ENCODE results near the gene DEPDC4. TPM values are rescaled to one million over a fixed set of nuclear protein-coding genes. Genes with fewer than 3 reads are reported as not detected.
"Not testable (repeated sequence)": the region's sequence is repeated elsewhere in the genome, so short reads cannot be mapped to it uniquely, and the experiment has no call there.

The DEPDC4 gene
- total RNA-seq, 1 experiment from 2014 or later, result 2.0 TPM

DNA sequence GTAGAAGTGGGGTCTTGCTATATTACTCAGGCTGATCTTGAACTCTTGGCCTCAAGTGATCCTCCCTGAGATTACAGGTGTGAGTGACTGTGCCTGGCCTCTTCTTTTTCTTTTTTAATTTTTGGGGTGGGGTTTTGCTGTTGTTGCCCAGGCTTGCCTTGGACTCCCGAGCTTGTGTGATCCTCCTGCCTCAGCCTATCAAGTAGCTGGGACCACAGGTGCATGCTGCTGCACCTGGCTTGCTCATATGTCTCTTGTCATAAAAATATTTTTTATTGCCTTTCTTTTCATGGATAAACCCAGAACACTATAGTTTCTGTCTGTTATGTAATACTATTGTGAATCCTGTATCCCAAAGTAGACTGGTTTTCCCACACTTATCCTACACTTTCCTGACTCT lies 26.1 kb upstream of the DEPDC4 start:
- H3K9me3 ChIP-seq (ENCODE audit: low read length), result no peaks in the 10 kb centered on the region
- H2AFZ ChIP-seq (ENCODE audit: low read length), result no peak overlapping the region
- no peak overlapping the region for H3K9ac ChIP-seq (ENCODE audit: low read length)
- BruUV-seq (replicated peaks), result no TSS peak
- no peaks in the 10 kb centered on the region for H3K4me1 ChIP-seq (ENCODE audit: insufficient read depth, low read length)
- no peak overlapping the region for H3K27ac ChIP-seq (ENCODE audit: low read length)
- intact Hi-C loops (cut with micrococcal nuclease), result no loop called here
- no peaks in the 10 kb centered on the region for H3K79me2 ChIP-seq (ENCODE audit: low read length)
- no peak for TF ChIP-seq EZH2 (IDR thresholded peaks at IDR 0.05; ENCODE audit: low read length, unreplicated experiment)
- no peak for TF ChIP-seq EZH2phosphoT487 (IDR thresholded peaks at IDR 0.05; ENCODE audit: borderline replicate concordance, low read length)
- TF ChIP-seq, protein P1, sequence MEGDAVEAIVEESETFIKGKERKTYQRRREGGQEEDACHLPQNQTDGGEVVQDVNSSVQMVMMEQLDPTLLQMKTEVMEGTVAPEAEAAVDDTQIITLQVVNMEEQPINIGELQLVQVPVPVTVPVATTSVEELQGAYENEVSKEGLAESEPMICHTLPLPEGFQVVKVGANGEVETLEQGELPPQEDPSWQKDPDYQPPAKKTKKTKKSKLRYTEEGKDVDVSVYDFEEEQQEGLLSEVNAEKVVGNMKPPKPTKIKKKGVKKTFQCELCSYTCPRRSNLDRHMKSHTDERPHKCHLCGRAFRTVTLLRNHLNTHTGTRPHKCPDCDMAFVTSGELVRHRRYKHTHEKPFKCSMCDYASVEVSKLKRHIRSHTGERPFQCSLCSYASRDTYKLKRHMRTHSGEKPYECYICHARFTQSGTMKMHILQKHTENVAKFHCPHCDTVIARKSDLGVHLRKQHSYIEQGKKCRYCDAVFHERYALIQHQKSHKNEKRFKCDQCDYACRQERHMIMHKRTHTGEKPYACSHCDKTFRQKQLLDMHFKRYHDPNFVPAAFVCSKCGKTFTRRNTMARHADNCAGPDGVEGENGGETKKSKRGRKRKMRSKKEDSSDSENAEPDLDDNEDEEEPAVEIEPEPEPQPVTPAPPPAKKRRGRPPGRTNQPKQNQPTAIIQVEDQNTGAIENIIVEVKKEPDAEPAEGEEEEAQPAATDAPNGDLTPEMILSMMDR (conservative IDR thresholded peaks at IDR 0.05; ENCODE audit: low read depth, low read length), result no peak
- no peak overlapping the region for H3K4me3 ChIP-seq (ENCODE audit: low read length)
- no peaks in the 10 kb centered on the region for H3K9me2 ChIP-seq (replicated peaks; ENCODE audit: low read length)
- H4K20me1 ChIP-seq (ENCODE audit: low read length), result no peaks in the 10 kb centered on the region
- no peaks in the 10 kb centered on the region for H3F3A ChIP-seq (ENCODE audit: low read length, unreplicated experiment)
- H3K27me3 ChIP-seq (ENCODE audit: low read length), result no peaks in the 10 kb centered on the region
- CTCF ChIA-PET, result no interaction called here
- no peak overlapping the region for H3K4me2 ChIP-seq (ENCODE audit: low read length)
- peaks cover 10% of the 10 kb centered on the region; the same call in 1 of the 2 replicates for H3K36me3 ChIP-seq (ENCODE audit: low read depth, low read length)
- POLR2A ChIA-PET (ENCODE audit: unreplicated experiment), result no interaction called here
- ATAC-seq (no peak), DNase-seq (no peak)

DNA sequence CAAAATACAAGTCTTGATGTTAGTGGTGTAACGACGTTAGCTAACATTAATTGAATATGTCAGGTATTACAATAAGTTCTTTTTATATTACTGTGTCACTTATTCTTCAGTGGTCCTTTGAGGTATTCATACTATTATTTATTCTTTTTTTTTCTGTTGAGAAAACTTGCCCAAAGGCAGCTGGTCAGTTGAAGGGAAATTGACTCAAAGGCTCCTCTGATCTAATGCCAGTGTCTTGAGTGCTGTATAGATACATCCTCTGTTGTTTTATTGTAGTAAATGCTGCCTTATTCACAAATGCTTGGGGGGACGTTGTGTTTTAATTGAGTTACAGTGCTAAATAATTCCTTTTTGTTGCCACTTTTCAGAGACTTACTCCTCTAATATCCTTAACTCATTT lies 23.1 kb upstream of the DEPDC4 start:
- Histone ChIP-seq H3K9me2 (replicated peaks; ENCODE audit: low read length) (no peaks in the 10 kb centered on the region), H3K27ac (ENCODE audit: low read length) (no peak overlapping the region), H3K4me2 (ENCODE audit: low read length) (no peak overlapping the region), H3K27me3 (ENCODE audit: low read length) (no peaks in the 10 kb centered on the region), H3F3A (ENCODE audit: low read length, unreplicated experiment) (no peaks in the 10 kb centered on the region), H3K9me3 (ENCODE audit: low read length) (no peaks in the 10 kb centered on the region), H4K20me1 (ENCODE audit: low read length) (no peaks in the 10 kb centered on the region), H2AFZ (ENCODE audit: low read length) (no peak overlapping the region), H3K4me3 (ENCODE audit: low read length) (no peak overlapping the region), H3K4me1 (ENCODE audit: insufficient read depth, low read length) (no peaks in the 10 kb centered on the region), H3K9ac (ENCODE audit: low read length) (no peak overlapping the region), H3K79me2 (ENCODE audit: low read length) (no peaks in the 10 kb centered on the region), H3K36me3 (ENCODE audit: low read depth, low read length) (peaks cover 4% of the 10 kb centered on the region; the same call in 1 of the 2 replicates)
- no peak for TF ChIP-seq EZH2 (IDR thresholded peaks at IDR 0.05; ENCODE audit: low read length, unreplicated experiment)
- TF ChIP-seq, protein P1 (conservative IDR thresholded peaks at IDR 0.05; ENCODE audit: low read depth, low read length), result no peak
- TF ChIP-seq EZH2phosphoT487 (IDR thresholded peaks at IDR 0.05; ENCODE audit: borderline replicate concordance, low read length), result no peak
- no TSS peak for BruUV-seq (replicated peaks)
- POLR2A ChIA-PET (ENCODE audit: unreplicated experiment), result no interaction called here
- DNase-seq (no peak), ATAC-seq (no peak)
- CTCF ChIA-PET, result no interaction called here
- intact Hi-C loops (cut with micrococcal nuclease), result no loop called here

DNA sequence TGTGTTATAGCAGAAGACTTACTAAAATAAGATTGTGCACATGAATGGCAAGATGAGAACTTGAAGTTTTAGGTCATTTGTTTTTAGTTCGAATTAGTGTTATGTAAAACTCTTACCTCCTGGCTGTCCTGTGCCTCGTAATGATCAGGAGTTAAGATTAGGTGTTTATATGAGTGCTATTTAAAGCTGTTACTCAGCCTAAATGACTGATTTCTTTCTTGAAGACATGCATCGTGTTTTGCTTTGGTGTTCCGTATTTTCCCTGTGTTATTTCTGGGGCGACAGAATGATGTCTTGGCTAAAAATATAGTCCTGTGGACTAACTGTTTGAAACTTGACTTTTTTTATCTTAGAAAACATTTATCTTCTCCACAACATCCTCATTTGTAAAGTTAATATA lies 22.2 kb upstream of the DEPDC4 start:
- Histone ChIP-seq H3K27me3 (ENCODE audit: low read length) (no peaks in the 10 kb centered on the region), H3K27ac (ENCODE audit: low read length) (no peak overlapping the region), H3K9ac (ENCODE audit: low read length) (no peak overlapping the region), H3K4me3 (ENCODE audit: low read length) (no peak overlapping the region), H3K9me2 (replicated peaks; ENCODE audit: low read length) (no peaks in the 10 kb centered on the region), H2AFZ (ENCODE audit: low read length) (no peak overlapping the region), H3K36me3 (ENCODE audit: low read depth, low read length) (peaks cover 4% of the 10 kb centered on the region; the same call in 1 of the 2 replicates), H3K4me2 (ENCODE audit: low read length) (no peak overlapping the region), H4K20me1 (ENCODE audit: low read length) (no peaks in the 10 kb centered on the region), H3K4me1 (ENCODE audit: insufficient read depth, low read length) (no peaks in the 10 kb centered on the region), H3K9me3 (ENCODE audit: low read length) (no peaks in the 10 kb centered on the region), H3F3A (ENCODE audit: low read length, unreplicated experiment) (no peaks in the 10 kb centered on the region), H3K79me2 (ENCODE audit: low read length) (no peaks in the 10 kb centered on the region)
- TF ChIP-seq, protein P1 (conservative IDR thresholded peaks at IDR 0.05; ENCODE audit: low read depth, low read length), result no peak
- TF ChIP-seq EZH2phosphoT487 (IDR thresholded peaks at IDR 0.05; ENCODE audit: borderline replicate concordance, low read length) (no peak), EZH2 (IDR thresholded peaks at IDR 0.05; ENCODE audit: low read length, unreplicated experiment) (no peak)
- ChIA-PET CTCF (no interaction called here), POLR2A (ENCODE audit: unreplicated experiment) (no interaction called here)
- intact Hi-C loops (cut with micrococcal nuclease), result no loop called here
- ATAC-seq (no peak), DNase-seq (no peak)
- no TSS peak for BruUV-seq (replicated peaks)

DNA sequence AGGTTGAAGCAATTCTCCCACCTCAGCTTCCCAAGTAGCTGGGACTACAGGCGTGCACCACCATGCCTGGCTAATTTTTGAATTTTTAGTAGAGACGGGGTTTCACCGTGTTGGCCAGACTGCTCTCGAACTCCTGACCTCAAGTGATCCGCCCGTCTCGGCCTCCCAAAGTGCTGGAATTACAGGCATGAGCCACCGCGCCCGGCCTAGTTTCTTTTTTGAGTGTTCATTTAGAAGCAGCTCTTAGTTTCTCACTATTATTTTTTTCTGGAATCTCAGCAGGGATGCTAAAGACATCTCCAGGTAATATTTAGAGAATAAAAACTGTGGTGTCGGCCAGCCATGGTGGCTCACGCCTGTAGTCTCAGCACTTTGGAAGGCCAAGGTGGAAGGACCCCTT lies 17.7 kb upstream of the DEPDC4 start:
- intact Hi-C loops (cut with micrococcal nuclease); BruUV-seq (replicated peaks); H3K9me2 ChIP-seq (replicated peaks; ENCODE audit: low read length); H3K9ac ChIP-seq (ENCODE audit: low read length); H3K9me3 ChIP-seq (ENCODE audit: low read length); H4K20me1 ChIP-seq (ENCODE audit: low read length); H3K4me2 ChIP-seq (ENCODE audit: low read length); H3K4me1 ChIP-seq (ENCODE audit: insufficient read depth, low read length); H3K27me3 ChIP-seq (ENCODE audit: low read length); ATAC-seq; H3K27ac ChIP-seq (ENCODE audit: low read length); H3F3A ChIP-seq (ENCODE audit: low read length, unreplicated experiment); DNase-seq; H2AFZ ChIP-seq (ENCODE audit: low read length); CTCF ChIA-PET; H3K36me3 ChIP-seq (ENCODE audit: low read depth, low read length); H3K4me3 ChIP-seq (ENCODE audit: low read length): not testable (repeated sequence)
- POLR2A ChIA-PET (ENCODE audit: unreplicated experiment), result interaction anchor here (0.6 kb wide), 1 partner anchor 18 kb away, joined by 5 read pairs; the partner anchor contains the start of genes DEPDC4 and SCYL2
- H3K79me2 ChIP-seq (ENCODE audit: low read length), result peaks cover 13% of the 10 kb centered on the region
